ENCODE data around the gene REPS1. TPM values are rescaled to one million over a fixed set of nuclear protein-coding genes. Genes with fewer than 3 reads are reported as not detected.

The REPS1 gene
- total and polyA plus RNA-seq, 2 of the 13 experiments (the other 11 are each of a cell fraction or from before 2014, with no cell fraction given) = 36.4 to 38.3 TPM

- TF ChIP-seq IKZF5 (CRISPR knock-in tag; IDR thresholded peaks at IDR 0.05) (no peak), NKX3-1 (CRISPR knock-in tag; IDR thresholded peaks at IDR 0.05) (no peak), IRX3 (CRISPR knock-in tag; IDR thresholded peaks at IDR 0.05; ENCODE audit: borderline replicate concordance, low read depth) (0 out of 2 replicates have a peak, but pooled peaks have one; percentile 3), ZNF501 (CRISPR knock-in tag; IDR thresholded peaks at IDR 0.05) (0 out of 2 replicates have a peak, but pooled peaks have one; percentile 50), ZC3H13 (CRISPR knock-in tag; IDR thresholded peaks at IDR 0.05) (no peak), RARA (CRISPR knock-in tag; IDR thresholded peaks at IDR 0.05) (no peak), EHMT2 (IDR thresholded peaks at IDR 0.05; ENCODE audit: borderline replicate concordance, low read depth, low read length) (no peak), ZNF335 (CRISPR knock-in tag; IDR thresholded peaks at IDR 0.05) (no peak), ZNF326 (CRISPR knock-in tag; IDR thresholded peaks at IDR 0.05; ENCODE audit: borderline replicate concordance) (no peak), HNRNPUL1 (IDR thresholded peaks at IDR 0.05; ENCODE audit: low read depth, low read length) (no peak), RBFOX2 (IDR thresholded peaks at IDR 0.05; ENCODE audit: low read depth, low read length) (0 out of 2 replicates have a peak, but pooled peaks have one; percentile 37), RFXAP (CRISPR knock-in tag; IDR thresholded peaks at IDR 0.05; ENCODE audit: borderline replicate concordance) (no peak), TOPORS (CRISPR knock-in tag; IDR thresholded peaks at IDR 0.05) (no peak), LBX2 (CRISPR knock-in tag; IDR thresholded peaks at IDR 0.05; ENCODE audit: borderline replicate concordance) (no peak), SRSF1 (optimal IDR thresholded peaks at IDR 0.05; ENCODE audit: low read depth, low read length) (peak; percentile 77), NBN (conservative IDR thresholded peaks at IDR 0.05) (no peak), HNF4G (IDR thresholded peaks at IDR 0.05; ENCODE audit: borderline replicate concordance, low read depth, low read length) (no peak), HNF4G (CRISPR knock-in tag; IDR thresholded peaks at IDR 0.05; ENCODE audit: borderline replicate concordance, low read depth) (no peak), ZNF460 (CRISPR knock-in tag; IDR thresholded peaks at IDR 0.05; ENCODE audit: borderline replicate concordance) (no peak), ZNF672 (CRISPR knock-in tag; IDR thresholded peaks at IDR 0.05) (no peak), GPN1 (CRISPR knock-in tag; IDR thresholded peaks at IDR 0.05; ENCODE audit: borderline replicate concordance) (no peak), ZSCAN31 (CRISPR knock-in tag; IDR thresholded peaks at IDR 0.05; ENCODE audit: low read depth) (0 out of 2 replicates have a peak, but pooled peaks have one; percentile 44), SNAI1 (CRISPR knock-in tag; IDR thresholded peaks at IDR 0.05; ENCODE audit: borderline replicate concordance) (no peak), CBFB (CRISPR knock-in tag; IDR thresholded peaks at IDR 0.05) (0 out of 2 replicates have a peak, but pooled peaks have one; percentile 50), ZNF7 (CRISPR knock-in tag; IDR thresholded peaks at IDR 0.05) (no peak)
- TF ChIP-seq, protein P1, sequence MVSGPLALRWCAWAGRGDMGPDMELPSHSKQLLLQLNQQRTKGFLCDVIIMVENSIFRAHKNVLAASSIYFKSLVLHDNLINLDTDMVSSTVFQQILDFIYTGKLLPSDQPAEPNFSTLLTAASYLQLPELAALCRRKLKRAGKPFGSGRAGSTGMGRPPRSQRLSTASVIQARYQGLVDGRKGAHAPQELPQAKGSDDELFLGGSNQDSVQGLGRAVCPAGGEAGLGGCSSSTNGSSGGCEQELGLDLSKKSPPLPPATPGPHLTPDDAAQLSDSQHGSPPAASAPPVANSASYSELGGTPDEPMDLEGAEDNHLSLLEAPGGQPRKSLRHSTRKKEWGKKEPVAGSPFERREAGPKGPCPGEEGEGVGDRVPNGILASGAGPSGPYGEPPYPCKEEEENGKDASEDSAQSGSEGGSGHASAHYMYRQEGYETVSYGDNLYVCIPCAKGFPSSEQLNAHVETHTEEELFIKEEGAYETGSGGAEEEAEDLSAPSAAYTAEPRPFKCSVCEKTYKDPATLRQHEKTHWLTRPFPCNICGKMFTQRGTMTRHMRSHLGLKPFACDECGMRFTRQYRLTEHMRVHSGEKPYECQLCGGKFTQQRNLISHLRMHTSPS (CRISPR knock-in tag; IDR thresholded peaks at IDR 0.05; ENCODE audit: low read depth) = no peak
- TF ChIP-seq, protein P2, sequence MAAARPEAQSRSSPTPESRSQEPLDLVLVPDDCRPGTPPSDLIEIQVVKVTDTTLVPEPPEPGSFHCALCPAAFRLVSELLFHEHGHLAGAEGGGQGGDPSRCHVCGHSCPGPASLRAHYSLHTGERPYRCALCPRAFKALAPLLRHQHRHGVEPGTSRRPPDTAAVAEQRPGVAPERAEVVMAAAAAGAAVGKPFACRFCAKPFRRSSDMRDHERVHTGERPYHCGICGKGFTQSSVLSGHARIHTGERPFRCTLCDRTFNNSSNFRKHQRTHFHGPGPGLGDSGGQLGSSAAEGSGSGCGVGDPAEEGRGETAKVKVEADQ (CRISPR knock-in tag; IDR thresholded peaks at IDR 0.05; ENCODE audit: borderline replicate concordance) = no peak
Measured at GRCh38 chr6:139028658-139029469, 40.8 kb upstream of the REPS1 start, which contains the start of gene ABRACL (continued).
